ENCODE measurements around the gene OR51A4. TPM values are rescaled to one million over a fixed set of nuclear protein-coding genes. Genes with fewer than 3 reads are reported as not detected.

The OR51A4 gene
- total RNA-seq, 2 experiments from 2014 or later: not detected

- no peaks in the 10 kb centered on the region for H3K36me3 Mint-ChIP-seq (ENCODE audit: low read depth)
- no peaks in the 10 kb centered on the region for H3K9me3 Mint-ChIP-seq (ENCODE audit: insufficient read depth)
- ChIA-PET POLR2A (no interaction called here), CTCF (no interaction called here)
- ATAC-seq (no peak), DNase-seq (no peak)
- no peaks in the 10 kb centered on the region for H3K4me1 Mint-ChIP-seq (ENCODE audit: low read depth)
- H3K27me3 Mint-ChIP-seq (ENCODE audit: low read depth): no peaks in the 10 kb centered on the region
- no peak overlapping the region for H3K27ac Mint-ChIP-seq
- H3K4me3 Mint-ChIP-seq: no peak overlapping the region
Measured at GRCh38 chr11:4926608-4927007, 20.8 kb downstream of the OR51A4 start.

GRCh38 chr11:4924239-4924638, 23.2 kb downstream of the OR51A4 start, which contains the start of gene OR51G1:
OR51G1 (minus strand) TSS chr11:4924339; CDS start chr11:4924339, 0 bp downstream.
- ChIA-PET POLR2A (no interaction called here), CTCF (no interaction called here)
- Mint-ChIP-seq H3K27ac (no peak within 1 kb of the TSS), H3K36me3 (ENCODE audit: low read depth) (no peaks in the 10 kb centered on the region), H3K27me3 (ENCODE audit: low read depth) (no peaks in the 10 kb centered on the region), H3K4me1 (ENCODE audit: low read depth) (no peaks in the 10 kb centered on the region), H3K4me3 (no peak within 1 kb of the TSS), H3K9me3 (ENCODE audit: insufficient read depth) (no peaks in the 10 kb centered on the region)
- ATAC-seq (no peak), DNase-seq (no peak)

DNA sequence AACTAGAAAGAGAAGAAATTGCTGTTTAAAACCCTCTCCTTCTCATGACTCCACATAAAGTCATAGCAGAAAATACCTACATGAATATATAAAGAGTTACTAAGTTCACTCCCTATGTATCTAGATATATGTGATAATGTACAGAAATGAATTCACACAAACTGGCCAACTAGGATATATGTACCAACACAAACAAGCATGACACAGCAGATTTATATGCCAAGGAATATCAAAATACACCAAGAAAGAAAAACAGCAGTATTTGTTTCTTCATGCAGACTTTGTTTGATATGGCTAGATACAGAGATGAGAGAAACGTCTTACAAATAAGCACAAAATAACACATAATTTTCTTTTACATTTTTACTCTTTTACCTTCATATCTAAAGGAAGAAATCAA, 25.1 kb downstream of the OR51A4 start:
- ATAC-seq (no peak), DNase-seq (no peak)
- Mint-ChIP-seq H3K4me3 (no peak overlapping the region), H3K27me3 (ENCODE audit: low read depth) (no peaks in the 10 kb centered on the region), H3K27ac (no peak overlapping the region), H3K36me3 (ENCODE audit: low read depth) (no peaks in the 10 kb centered on the region), H3K9me3 (ENCODE audit: insufficient read depth) (no peaks in the 10 kb centered on the region), H3K4me1 (ENCODE audit: low read depth) (no peaks in the 10 kb centered on the region)
- CTCF ChIA-PET: no interaction called here
- POLR2A ChIA-PET: no interaction called here

GRCh38 chr11:4921796-4922195, 25.6 kb downstream of the OR51A4 start:
- H3K36me3 Mint-ChIP-seq (ENCODE audit: low read depth): no peaks in the 10 kb centered on the region
- DNase-seq: no peak
- H3K27ac Mint-ChIP-seq: no peak overlapping the region
- CTCF ChIA-PET: no interaction called here
- no peak overlapping the region for H3K4me3 Mint-ChIP-seq
- no peaks in the 10 kb centered on the region for H3K9me3 Mint-ChIP-seq (ENCODE audit: insufficient read depth)
- H3K27me3 Mint-ChIP-seq (ENCODE audit: low read depth): no peaks in the 10 kb centered on the region
- ATAC-seq: no peak
- POLR2A ChIA-PET: no interaction called here
- no peaks in the 10 kb centered on the region for H3K4me1 Mint-ChIP-seq (ENCODE audit: low read depth)

DNA sequence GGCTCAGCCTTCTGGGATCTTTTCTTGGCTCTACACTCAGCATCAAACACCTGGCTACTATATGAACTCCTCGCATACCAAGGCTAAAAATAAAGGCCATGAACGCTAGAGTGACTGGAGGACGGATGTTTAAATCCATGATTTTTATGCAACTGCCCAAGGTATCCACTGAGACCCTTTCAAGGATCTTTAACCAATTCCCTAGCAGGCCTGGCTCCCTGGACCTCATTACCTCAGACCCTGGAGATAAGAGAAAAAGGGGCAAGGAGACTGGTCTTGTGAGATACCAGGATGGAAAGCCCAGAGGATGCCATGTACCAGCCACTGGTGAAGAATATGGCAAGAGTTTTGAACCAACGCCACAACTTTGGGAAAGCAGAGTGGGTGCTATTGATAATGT, 28.2 kb downstream of the OR51A4 start, which contains the start of gene OR51G2:
Gene OR51G2 (minus strand): TSS at position 101 of the 400 bp plus-strand sequence. CDS start 3,687 bp downstream, outside the sequence.
- POLR2A ChIA-PET: no interaction called here
- no peak within 1 kb of the TSS for H3K4me3 Mint-ChIP-seq
- no peak within 1 kb of the TSS for H3K27ac Mint-ChIP-seq

GRCh38 chr11:4916581-4916980, 30.8 kb downstream of the OR51A4 start:
- Mint-ChIP-seq H3K4me3 (no peak overlapping the region), H3K27ac (no peak overlapping the region), H3K36me3 (ENCODE audit: low read depth) (no peaks in the 10 kb centered on the region), H3K27me3 (ENCODE audit: low read depth) (no peaks in the 10 kb centered on the region), H3K4me1 (ENCODE audit: low read depth) (no peaks in the 10 kb centered on the region), H3K9me3 (ENCODE audit: insufficient read depth) (no peaks in the 10 kb centered on the region)
- DNase-seq: no peak
- POLR2A ChIA-PET: no interaction called here
- CTCF ChIA-PET: no interaction called here
- ATAC-seq: no peak

More for the DNA sequence above, 28.2 kb downstream of the OR51A4 start, which contains the start of gene OR51G2:
- H3K36me3 Mint-ChIP-seq (ENCODE audit: low read depth): no peaks in the 10 kb centered on the region
- H3K27me3 Mint-ChIP-seq (ENCODE audit: low read depth): no peaks in the 10 kb centered on the region
- no peaks in the 10 kb centered on the region for H3K9me3 Mint-ChIP-seq (ENCODE audit: insufficient read depth)
- no peaks in the 10 kb centered on the region for H3K4me1 Mint-ChIP-seq (ENCODE audit: low read depth)
- DNase-seq (no peak), ATAC-seq (no peak)
- CTCF ChIA-PET: no interaction called here

GRCh38 chr11:4903484-4903883, 43.9 kb downstream of the OR51A4 start, which contains the start of gene OR51A7:
OR51A7 (plus strand) TSS chr11:4903783; CDS start chr11:4907370, 3,587 bp downstream.
- ChIA-PET POLR2A (no interaction called here), CTCF (no interaction called here)
- Mint-ChIP-seq H3K36me3 (ENCODE audit: low read depth) (no peaks in the 10 kb centered on the region), H3K9me3 (ENCODE audit: insufficient read depth) (no peaks in the 10 kb centered on the region), H3K27ac (no peak within 1 kb of the TSS), H3K4me1 (ENCODE audit: low read depth) (no peaks in the 10 kb centered on the region), H3K4me3 (no peak within 1 kb of the TSS), H3K27me3 (ENCODE audit: low read depth) (no peaks in the 10 kb centered on the region)
- DNase-seq (no peak), ATAC-seq (no peak)

Other genes starting within 250 kb of the OR51A4 start
- gene OR51E2, start 249.8 kb downstream of the OR51A4 start, total RNA-seq: not detected
- gene MMP26, start 242.8 kb downstream of the OR51A4 start, total RNA-seq: not detected
- gene OR51F1, start 177.7 kb downstream of the OR51A4 start, total RNA-seq: not detected
- gene OR52R1, start 143.2 kb downstream of the OR51A4 start, total RNA-seq: not detected
- not detected for gene OR51F2, start 126.3 kb downstream of the OR51A4 start, total RNA-seq
- not detected for gene OR51S1, start 98.4 kb downstream of the OR51A4 start, total RNA-seq
- not detected for gene OR51T1, start 65.7 kb downstream of the OR51A4 start, total RNA-seq
- gene OR51A7, start 43.8 kb downstream of the OR51A4 start, total RNA-seq: not detected
- not detected for gene OR51G2, start 28.3 kb downstream of the OR51A4 start, total RNA-seq
- not detected for gene OR51G1, start 23.3 kb downstream of the OR51A4 start, total RNA-seq
- not detected for gene OR51A2, start 8.1 kb upstream of the OR51A4 start, total RNA-seq
- not detected for gene OR51L1, start 47.2 kb upstream of the OR51A4 start, total RNA-seq
- not detected for gene OR52J3, start 98.9 kb upstream of the OR51A4 start, total RNA-seq
- gene OR52E2, start 112.0 kb upstream of the OR51A4 start, total RNA-seq: not detected
- gene OR52E1, start 122.0 kb upstream of the OR51A4 start, total RNA-seq: not detected
- not detected for gene OR52A5, start 190.8 kb upstream of the OR51A4 start, total RNA-seq
- gene OR52A1, start 207.2 kb upstream of the OR51A4 start, total RNA-seq: not detected

Data from activated CD8-positive, alpha-beta T cell treated with anti-CD3 and anti-CD28 coated beads, Interleukin-2, amount 10 ng/mL, durations not matched to agents 7 days and 5 days (primary cell).